AG20443 (cell line): Measurements from ENCODE around the gene SUPT7L.
"Not testable (repeated sequence)": the region's sequence is repeated elsewhere in the genome, so short reads cannot be mapped to it uniquely, and the experiment has no call there.

Source experiments
- DNase-seq: peaks from one replicate; pipeline ENCODE4 v3.0.0; 2012; ENCODE audit warnings: low spot score, mixed read lengths

SUPT7L gene

DNA sequence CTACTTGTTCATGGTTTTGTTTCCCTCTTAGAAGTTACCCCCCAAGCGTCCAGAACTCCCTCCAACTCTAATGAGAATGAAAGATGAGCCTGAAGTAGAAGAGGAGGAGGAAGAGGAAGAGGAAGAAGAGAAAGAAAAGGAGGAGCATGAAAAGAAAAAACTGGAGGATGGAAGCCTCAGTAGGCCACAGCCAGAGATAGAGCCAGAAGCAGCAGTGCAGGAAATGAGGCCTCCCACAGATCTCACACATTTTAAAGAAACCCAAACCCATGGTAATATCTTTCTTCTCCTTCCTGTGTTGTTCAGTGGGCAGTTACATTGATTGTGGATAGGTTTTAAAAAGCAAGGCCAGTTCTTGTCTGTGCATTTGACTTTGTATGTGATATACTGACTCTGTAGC, 21.6 kb upstream of the SUPT7L start:
- not testable (repeated sequence) for DNase-seq

DNA sequence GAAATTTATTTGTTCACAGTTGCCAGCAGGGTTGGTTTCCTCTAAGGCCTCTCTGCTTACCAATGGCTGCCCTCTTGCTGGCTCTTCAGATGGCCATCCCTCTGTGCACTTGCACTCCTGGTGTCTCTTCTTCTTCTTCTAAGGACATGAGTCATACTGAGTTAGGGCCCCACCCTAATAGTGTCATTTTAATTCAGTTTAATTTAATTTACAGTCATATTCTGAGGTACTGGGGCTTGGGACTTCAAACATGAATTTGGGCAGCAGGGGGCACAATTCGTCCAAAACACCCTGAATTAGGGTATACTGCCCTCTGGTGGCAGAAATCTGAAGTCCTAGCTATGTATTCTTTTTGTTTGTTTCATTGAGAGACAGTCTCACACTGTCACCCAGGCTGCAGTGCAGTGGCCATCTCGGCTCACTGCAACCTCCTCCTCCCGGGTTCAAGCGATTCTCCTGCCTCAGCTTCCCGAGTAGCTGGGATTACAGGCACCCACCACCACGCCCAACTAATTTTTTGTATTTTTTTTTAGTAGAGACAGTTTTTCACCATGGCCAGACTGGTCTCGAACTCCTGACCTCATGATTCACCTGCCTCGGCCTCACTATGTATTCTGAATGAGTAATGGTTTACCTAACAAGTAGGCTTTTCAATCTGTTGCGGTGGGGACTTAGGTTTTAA, 20.1 kb upstream of the SUPT7L start:
- peak; percentile 68 for DNase-seq

DNA sequence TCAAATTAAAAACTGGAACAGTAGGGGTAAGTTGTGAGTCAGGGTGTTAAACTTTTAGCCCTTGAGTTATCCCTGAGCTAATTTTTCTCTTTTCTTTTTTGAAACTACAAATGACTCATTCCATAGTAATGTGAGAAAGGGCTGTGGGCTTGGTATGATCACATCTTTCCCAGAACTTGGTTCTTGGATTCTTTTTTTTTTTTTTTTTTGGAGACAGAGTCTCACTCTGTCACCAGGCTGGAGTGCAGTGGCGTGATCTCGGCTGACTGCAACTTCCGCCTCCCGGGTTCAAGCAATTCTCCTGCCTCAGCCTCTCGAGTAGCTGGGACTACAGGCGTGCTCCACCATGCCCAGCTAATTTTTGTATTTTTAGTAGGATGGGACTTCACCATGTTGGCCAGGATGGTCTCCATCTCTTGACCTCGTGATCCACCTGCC, 18.9 kb upstream of the SUPT7L start:
- DNase-seq, result peak; percentile 88

DNA sequence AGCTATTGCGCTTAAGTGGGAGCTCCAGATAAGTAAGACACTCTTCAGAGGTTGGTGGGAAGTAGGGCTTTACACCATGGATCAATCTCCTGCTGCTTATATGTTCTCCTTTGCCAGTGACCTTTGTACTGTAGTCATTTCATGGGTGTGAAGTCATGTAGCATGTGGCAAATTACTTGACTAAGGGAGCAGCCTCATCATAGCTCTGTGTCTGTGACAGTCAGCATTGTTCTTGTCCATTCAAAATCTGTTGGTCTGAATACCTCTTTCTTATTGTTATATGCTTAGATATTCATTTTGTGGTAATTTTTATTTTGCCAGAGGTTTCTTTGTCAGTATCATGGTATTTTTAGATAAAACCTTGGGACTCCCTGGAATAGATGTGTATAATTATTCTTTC, 18.4 kb upstream of the SUPT7L start:
- peak; percentile 43 for DNase-seq

GRCh38 chr2:27680571-27680970, 17.2 kb upstream of the SUPT7L start:
- no peak for DNase-seq

GRCh38 chr2:27672723-27673486, 9.5 kb upstream of the SUPT7L start:
- DNase-seq, result no peak

DNA sequence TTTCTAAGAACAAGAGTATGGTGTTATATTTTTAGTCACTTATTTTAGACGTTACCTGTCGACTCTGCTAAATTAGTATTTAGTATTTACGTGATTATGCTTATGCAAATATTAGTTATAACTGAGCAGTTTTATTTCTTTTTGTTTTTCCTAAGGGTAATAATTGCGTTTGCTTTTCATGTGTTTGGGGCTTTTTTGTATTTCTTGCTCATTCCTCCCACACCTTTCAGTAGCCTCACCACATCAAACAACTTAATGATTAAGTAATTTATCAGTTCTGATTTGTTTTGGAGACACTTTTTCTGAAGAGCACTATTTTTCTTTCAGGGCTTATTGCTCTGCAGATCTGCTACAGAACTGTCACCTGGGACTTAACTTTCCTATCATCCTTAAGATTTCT, 7.8 kb upstream of the SUPT7L start:
- no peak for DNase-seq

GRCh38 chr2:27667446-27667845, 4.0 kb upstream of the SUPT7L start:
- DNase-seq, result no peak

- no peak for DNase-seq
These were observed 1.4 kb upstream of the SUPT7L start for GRCh38 chr2:27664622-27665363.

DNA sequence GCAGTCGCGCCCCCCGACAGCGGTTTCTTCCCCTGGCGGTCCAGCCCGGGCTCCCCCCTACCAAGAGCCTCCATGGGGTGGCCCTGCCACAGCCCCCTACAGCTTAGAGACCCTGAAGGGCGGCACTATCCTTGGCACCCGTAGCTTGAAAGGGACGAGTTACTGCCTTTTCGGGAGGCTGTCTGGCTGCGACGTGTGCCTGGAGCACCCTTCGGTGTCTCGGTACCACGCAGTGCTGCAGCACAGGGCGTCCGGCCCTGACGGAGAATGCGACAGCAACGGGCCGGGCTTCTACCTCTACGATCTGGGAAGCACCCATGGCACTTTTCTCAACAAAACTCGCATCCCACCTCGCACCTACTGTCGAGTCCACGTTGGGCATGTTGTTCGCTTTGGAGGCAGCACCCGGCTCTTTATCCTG, 750 bp upstream of the SUPT7L start:
- peak; percentile 16 for DNase-seq

DNA sequence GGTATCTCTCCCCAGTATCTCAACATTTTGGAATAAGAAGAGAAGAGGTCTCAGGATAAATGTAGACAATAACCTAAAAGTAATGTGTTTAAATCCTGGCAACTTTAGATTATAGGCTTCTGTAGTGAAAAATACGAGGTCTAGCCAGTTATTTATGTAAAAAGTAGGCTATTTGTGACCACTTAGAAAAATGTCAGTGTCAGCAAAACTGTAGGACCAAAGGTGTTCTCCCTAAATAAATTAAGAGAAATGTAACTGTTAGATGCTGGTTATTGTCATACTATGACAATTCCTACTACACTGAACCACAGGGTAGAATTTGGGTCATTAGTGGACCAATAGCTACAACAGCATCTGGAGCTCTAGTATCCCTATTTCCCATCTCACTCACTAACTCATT, 2.0 kb downstream of the SUPT7L start:
- DNase-seq, result no peak

GRCh38 chr2:27655155-27655951, 8.1 kb downstream of the SUPT7L start:
- DNase-seq, result no peak

DNA sequence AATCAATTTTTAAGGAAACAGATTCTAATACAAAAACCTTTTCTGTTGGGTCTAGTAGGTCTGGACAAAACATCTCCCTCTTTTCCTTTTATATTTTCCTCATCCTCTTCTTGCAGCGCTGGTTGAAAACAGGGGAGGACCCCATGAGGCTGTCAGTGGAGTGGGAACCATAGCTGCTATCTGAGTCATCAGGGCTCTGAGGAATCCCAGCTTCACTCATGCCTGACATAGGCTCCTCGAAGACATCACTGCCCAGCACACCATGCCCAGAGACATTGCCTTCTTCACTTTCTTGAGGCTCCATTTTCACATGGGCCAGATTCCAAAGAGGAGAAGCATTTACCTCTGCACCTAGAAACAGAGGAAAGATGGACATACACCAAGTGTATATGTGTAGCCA, 10.0 kb downstream of the SUPT7L start:
- DNase-seq, result peak; percentile 10

DNA sequence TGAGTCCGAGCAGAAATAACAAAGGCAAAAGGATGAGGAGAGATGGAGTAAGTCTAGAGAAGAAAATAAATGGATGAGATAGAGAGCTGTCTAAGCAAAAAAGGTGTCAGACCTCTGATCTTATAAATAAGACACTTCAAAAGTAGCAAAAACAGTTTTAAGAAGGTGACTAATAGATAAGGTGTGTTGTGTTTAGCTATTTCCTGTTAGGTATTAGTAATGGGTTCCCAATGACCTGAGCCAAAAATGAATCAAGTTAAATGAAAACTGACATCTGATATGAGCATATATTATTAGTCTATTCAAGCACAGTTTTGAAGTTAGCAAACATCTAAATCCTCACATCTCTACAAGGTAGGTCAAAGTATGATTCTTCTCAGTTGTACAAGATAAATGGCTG, 10.6 kb downstream of the SUPT7L start:
- no peak for DNase-seq

DNA sequence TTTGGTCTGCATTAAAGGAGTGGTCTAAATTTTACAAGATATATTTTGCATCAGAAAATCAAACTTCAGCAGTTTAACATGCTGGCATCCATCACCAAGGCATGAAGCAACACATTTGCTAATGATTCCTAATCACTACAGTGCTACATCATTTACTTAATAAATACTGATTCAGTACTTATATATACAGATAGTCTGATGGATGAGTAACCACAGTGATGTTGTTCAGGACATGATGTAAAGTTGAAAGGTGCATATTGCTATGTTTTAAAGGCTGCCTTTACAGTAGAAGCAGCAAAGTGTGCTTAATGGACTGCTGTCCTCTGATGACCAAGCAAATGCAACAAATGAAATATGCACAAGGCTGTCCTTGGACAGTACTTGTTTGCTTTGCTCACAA, 11.1 kb downstream of the SUPT7L start:
- no peak for DNase-seq

DNA sequence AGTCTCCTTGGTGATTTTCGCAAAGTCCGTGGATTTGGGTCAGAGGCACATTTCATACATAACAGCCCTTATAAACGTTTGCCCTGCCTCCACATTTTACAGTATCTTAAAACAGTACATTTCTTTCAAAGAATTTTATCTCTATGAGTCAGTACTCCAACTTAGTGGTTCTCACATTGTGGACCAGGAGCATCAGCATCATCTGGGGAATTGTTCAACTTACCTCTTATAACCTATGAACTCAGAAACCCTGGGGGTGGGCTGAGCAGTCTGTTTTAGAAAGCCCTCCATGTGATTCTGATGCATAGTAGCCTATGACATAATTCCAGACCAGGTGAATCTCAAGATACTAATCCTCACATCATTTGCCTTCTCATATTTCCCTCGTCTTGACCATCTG, 12.4 kb downstream of the SUPT7L start:
- DNase-seq, result no peak

DNA sequence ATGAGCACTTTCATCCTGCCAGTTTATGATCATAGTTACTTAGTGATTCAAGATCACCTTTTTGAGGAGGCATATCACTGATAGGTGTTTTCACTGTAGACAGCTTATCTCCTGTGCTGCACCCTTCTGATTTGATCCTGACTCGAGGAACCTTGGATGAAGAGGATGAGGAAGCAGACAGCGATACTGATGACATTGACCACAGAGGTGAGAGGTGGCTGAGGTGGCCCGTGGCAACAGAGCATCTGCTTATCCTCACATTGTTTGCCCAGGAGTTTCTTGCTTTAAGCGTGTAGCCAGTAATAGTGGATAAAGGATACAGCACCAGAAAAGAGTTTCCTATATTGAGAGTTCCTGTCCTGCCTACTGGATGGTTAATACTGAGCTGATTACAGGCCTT, 15.7 kb downstream of the SUPT7L start:
- no peak for DNase-seq

GRCh38 chr2:27647289-27647688, 16.1 kb downstream of the SUPT7L start:
- peak; percentile 29 for DNase-seq

- DNase-seq, result no peak
These were observed 18.2 kb downstream of the SUPT7L start for GRCh38 chr2:27645197-27645596.

DNA sequence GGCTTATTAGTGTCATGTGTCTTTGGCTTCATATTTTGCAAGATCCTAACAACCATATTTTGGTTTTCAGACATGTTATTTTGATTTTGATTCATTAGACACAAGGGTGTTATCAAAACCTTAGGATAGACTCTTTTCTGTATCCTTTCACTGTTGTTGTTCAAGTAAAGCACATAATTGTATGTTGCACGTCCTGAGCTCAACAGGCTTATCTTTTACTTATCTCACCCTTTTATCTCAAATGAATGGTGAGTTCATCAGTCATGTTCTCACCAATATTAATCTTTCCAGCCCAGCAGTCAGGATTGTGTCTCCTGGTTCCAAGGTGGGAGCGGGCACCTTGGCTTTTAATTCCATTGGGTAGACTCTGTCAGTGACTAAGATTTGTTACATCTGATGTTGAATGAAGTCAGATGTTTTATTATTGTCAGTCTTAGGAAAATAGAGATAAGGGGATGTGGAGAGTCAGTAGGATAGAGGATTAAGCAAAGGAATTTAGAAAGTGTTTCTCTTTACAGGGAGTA, 22.6 kb downstream of the SUPT7L start:
- no peak for DNase-seq

GRCh38 chr2:27638709-27639108, 24.7 kb downstream of the SUPT7L start:
- DNase-seq, result peak; percentile 19
